Activated T-cell treated with anti-CD3 and anti-CD28 coated beads, Interleukin-2, amount 50 U/mL, for 48 hours (primary cell): ENCODE results near the gene ALDH1L1.

Source experiments
- DNase-seq, 2 experiments: peaks; one replicate each; pipeline ENCODE4 v3.0.0-alpha.2; 2020

ALDH1L1 gene

GRCh38 chr3:126153695-126154360 lies 26.6 kb downstream of the ALDH1L1 start:
- DNase-seq, result no peak

GRCh38 chr3:126152901-126153694 lies 27.3 kb downstream of the ALDH1L1 start:
- peak; percentile 1 to 5 for DNase-seq

DNA sequence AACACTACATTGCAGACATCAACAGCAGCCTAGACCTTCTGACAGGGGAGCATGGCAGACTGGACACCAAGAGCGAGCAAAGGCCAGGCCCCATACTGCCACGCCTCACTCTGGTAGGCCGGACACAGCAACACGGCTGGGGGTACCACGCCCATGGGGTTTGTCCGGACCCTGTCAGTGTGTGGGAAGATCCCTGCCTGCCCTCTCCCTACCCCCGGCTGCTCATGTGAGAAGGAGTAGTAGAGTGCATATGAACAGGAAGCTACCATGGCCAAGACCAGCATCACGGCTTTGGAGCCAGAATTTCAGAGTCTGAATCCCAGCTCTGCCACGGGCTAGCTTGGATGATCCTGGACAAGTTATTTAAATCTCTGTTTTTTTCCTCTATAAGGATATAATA lies 27.9 kb downstream of the ALDH1L1 start:
- DNase-seq, result no peak

DNA sequence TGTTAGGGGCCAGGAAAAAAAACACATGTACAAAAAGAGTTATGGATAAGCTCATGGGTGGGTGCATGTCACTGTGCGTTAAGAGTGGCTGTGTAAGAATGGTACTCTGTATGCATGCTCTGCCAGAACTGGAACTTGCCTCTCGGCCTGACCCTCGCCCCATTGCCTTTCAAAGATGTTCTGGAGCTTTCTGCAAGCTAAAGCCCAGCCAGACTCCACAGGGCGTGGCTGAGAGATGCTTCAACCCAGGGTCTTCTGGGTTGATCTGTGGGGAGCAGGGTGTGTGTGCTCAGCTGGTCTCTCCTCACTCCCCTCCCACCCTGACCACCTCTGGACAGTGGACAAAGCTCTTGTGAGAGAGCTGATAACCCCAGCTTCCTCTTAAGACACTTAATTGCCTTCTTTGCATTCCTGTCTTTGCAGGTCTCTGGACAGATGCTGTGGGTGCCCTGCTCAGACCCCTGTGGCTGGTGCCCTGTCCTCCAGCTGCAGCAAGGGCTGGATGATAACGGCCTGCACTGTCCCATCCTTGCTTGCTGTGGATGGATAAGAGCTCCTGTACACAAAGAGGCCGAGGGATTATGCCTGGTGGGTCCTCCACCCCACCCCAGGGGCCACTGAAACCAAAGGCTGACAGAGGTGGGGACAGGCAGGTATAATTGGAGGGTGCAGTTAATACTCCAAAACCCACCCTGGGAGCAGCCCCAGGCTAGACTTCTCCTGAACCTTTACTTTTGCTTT lies 28.7 kb downstream of the ALDH1L1 start:
- DNase-seq, result peak; percentile 5 to 6

- DNase-seq, result peak in 1 of 2 experiments; percentile 7
Measured at GRCh38 chr3:126149960-126150515, 30.3 kb downstream of the ALDH1L1 start.

- DNase-seq, result peak in 1 of 2 experiments; percentile 1
Measured at GRCh38 chr3:126149256-126149902, 31.0 kb downstream of the ALDH1L1 start.

GRCh38 chr3:126147932-126148683 lies 32.3 kb downstream of the ALDH1L1 start:
- DNase-seq, result peak in 1 of 2 experiments; percentile 7

- peak in 1 of 2 experiments; percentile 7 for DNase-seq
Measured at GRCh38 chr3:126147147-126147931, 33.0 kb downstream of the ALDH1L1 start.

DNA sequence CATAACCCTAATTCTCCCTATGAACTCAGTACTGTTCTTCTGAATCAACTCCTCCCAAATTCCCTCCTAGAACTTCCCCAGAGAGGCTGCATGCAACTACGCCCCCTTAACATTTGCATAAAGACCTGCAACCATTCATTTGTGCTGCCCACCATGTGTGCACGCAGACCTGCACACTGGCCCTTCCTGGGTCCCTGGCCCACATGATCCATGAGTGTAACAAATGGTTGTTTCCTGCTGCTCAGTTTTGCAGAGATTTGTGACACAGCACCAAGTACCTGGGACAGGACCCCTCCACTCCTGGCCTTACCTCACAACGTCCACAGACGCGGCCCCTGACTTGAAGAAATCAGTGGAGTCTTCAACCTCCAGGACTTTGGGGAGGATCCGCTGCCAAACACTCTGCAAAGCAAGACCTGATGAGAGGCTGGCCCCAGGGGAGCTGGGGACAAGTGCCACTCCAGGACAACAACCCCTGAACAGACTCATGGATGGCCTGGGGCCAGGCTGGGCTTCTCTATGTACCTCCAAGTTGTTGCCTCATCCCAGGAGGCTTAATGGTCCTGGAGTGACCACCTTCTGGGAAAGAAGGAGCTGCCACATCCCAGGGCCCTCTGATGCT lies 33.8 kb downstream of the ALDH1L1 start:
- DNase-seq, result peak; percentile 6 to 7

DNA sequence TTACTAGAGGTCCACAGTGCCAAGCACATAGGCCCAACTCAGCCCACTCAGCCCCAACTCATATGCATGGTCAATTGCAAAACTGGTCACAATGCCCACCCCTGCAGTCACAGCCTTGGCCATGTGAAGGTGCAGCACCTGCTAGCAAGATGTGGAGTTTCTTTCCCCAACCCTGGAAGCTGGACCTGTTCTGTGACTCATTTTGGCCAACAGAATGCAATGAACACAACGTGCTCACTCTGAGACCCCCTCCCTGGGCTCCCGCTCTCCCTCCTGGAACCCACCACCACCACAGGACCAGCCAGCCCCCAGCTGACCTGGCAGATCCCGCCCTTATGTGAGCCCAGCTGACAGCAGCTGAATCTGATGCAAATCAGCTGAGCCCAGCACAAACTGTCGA lies 34.4 kb downstream of the ALDH1L1 start:
- DNase-seq, result peak in 1 of 2 experiments; percentile 3

DNA sequence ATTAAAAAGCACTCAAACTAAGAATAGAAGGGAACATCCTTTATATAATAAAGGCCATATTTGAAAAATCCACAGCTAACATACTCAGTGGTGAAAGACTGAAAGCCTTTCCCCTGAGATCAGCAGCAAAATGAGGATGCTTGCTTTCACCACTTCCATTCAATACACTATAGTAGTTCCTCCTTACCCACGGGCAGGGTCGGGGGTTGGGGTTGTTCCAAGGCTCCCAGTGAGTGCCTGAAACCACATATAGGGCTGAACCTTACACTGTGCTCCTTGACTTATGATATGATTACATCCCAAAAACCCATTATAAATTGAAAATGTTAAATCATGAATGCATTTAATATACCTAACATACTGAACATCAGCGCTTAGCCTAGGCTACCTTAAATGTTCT lies 37.7 kb downstream of the ALDH1L1 start:
- no peak for DNase-seq

GRCh38 chr3:126137490-126138130 lies 42.8 kb downstream of the ALDH1L1 start:
- DNase-seq, result peak in 1 of 2 experiments; percentile 6

GRCh38 chr3:126136428-126137220 lies 43.8 kb downstream of the ALDH1L1 start:
- DNase-seq, result no peak

- no peak for DNase-seq
Measured at GRCh38 chr3:126135406-126136076, 44.8 kb downstream of the ALDH1L1 start.

GRCh38 chr3:126135071-126135405 lies 45.3 kb downstream of the ALDH1L1 start:
- no peak for DNase-seq

- peak; percentile 62 to 66 for DNase-seq
Measured at GRCh38 chr3:126134219-126134975, 46.0 kb downstream of the ALDH1L1 start.

- no peak for DNase-seq
Measured at GRCh38 chr3:126133606-126134005, 46.8 kb downstream of the ALDH1L1 start.
